ENCODE data around the gene FSTL4.
A peak's percentile ranks its signal among the peaks of the same experiment; 100 is the strongest.

Gene FSTL4

DNA sequence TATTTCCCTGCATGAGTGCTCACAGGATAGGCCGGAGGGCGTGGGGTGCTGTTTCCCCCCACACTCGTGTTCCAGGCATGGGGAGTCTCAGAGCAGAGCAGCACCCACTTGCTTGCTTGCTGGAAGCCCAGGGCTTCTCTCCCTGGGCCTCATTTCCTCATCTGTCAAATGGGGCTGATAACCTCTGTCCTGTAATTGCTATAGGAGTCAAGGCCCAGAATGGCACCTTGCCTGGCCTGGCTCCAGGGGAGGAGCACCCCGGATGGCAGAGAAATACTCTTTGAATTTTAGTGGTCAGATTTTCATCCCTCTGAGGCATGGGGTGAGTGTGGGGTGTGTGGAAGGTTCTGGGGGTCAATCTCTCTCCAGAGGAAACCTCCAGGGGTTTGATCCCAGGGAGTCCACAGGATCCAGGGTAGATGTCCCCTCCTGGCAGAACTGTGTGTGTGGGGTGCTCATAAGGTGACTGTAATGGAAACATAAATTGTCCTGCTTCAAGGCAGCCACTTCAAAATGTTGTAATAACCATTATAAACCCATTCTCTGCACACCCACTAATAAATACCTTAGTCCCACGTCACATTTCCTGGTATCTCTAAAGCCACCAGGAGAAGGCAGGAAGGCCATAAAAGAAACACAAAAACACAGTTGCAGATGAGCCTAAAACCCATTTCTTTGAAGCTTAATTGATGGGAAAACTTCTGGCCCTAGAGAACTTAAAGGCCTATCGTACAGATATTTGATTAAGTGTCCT lies 272.2 kb downstream of the FSTL4 start:
- no peak for DNase-seq (ENCODE audit: low spot score)

DNA sequence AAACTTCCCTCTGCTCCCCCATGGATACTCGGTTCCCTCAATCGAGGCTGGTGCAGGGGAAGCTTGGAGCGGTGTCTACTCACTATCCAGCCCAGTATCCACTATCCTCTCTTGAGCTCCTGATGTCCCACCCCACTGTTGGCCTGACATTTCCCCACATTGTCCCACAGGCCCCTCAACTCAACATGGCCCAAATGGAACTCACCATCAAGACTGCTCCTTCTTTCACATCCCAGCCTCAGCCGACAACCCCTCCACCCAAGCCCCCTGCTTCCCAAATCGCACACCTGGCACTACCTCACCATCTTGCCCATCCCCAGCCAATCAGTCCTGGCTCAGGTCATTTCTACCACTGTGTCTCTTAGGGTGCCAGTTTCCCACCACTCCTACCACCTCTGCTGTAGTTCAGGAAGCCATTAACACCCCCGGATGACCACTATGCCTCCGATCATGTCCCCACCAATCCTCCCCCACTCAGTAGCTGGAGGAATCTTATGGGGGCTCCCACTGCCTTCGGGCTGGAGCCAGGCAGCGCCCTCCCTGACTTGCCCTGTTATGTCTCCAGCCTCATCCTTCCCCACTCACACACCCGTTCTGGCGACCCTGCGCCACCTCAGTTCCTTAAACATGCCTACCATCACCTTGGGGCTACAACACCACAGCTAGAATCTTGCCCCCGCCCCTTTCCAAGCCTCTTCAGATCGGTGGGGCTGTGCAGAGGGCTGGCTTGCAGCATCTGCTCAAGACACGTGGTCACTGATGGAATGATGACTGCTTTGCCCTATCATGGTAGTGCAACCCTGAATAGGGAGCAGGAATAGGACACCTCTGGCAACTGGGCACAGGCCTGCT lies 273.6 kb downstream of the FSTL4 start:
- DNase-seq (ENCODE audit: low spot score) = no peak

DNA sequence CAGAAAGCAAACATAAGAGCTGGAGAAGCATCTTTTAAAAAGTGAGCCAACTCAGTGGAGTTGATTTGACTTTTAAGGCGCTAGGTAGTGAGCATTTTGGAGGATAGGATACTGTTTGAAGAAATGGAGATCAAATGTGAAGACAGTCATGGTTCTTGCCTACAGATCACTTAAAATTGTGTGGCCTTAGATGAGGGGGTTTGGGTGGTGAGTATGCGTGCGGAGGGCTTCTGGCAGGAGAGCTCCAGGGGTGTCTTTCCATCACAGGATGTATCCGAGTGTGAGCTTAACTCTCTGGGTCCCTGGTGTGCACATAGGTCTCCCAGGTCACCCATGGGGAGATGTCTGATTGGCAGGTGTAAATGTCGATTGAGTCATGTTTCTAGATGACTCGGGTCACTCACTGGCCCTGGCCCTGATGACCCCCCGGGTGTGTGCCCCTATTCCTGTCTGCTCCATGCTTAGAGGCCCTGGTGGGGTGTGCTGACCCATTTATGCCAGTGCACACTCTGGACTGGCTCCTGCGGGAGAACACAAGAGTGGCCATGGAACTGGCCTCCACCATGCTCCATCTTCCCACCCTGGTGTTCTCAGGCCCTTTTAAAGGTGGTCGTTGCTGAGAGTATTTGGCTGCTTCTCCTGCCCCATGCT lies 274.4 kb downstream of the FSTL4 start:
- no peak for DNase-seq (ENCODE audit: low spot score)

GRCh38 chr5:133336969-133337410 lies 275.4 kb downstream of the FSTL4 start:
- no peak for DNase-seq (ENCODE audit: low spot score)

DNA sequence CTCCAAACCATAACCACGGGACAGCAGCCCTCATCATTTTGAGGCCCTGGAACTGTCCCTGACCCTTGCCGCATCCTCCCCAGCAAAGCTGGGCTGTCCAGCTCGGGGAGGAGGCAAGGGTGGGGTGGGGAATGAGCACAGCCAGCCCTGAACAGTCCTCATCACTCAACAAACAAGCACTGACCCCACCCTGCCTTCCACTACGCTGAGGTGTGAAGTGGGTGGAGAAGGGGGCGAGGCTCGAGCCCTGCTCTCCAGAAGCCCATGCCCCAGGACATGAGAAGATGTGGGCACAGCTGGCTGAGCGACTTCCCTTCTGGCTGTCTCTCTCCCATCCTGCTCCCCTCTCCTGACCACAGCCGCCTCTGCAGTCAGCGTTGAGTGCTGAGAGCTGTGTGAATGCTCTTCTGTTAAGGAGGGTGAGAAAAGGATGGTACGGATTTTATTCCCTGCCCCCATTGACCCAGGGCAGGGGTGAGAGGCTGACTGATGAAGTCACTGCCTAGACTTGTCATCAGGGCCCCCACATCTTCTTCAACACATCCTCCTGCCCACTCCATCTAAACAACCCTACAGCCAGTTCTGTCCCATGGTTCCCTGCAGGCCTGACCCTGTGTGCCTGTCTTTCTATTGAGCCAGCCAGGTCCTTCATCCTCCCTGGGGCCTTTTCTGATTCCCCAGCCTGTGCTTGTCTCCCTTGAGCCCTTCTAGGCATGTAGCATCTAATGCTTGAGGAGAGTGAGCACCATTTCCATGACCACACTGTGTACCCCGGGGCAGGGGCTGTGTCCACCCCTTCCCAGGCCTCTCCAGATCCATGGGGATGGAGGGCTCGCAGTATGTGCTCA lies 276.0 kb downstream of the FSTL4 start:
- no peak for DNase-seq (ENCODE audit: low spot score)

DNA sequence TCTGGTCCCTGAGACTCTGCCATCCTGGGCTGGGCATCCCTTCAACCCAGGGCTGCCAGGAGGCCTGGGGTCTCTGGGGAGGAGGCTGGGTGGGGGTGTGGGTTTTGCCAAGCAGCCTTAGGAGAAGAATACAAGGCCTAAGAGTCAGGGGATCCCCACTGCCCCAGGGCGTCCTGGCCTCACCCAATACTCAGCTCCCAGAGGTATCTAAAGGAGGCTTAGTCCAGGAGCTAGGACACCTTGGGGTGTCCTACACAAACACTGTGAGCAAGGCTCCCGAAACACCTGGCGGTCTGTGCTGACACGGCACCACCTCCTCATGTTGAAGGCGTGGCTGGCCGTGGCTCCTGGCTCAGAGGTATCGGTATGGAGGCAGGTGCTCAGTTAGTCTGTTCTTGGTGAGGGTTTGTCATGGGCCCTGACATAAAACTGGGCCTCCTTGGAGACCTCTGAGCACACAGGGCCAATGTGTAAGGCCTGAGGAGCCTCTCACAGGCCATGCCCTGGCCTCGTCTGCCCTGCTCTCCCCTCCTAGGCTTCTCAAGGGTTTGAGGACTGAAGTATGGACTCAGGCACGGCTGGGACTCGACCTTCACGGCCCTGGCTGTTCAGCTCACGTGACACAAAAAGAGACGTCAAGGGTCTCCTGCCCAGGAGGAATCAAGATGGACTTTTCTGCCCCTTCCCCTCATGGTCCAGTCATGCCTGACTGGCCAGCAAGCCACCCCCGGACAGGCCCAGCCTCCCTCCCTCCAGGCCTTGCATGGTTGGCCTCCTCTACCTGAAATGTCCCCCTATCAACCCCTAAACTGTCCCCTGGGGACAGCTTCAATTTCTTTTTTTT lies 277.3 kb downstream of the FSTL4 start:
- DNase-seq (ENCODE audit: low spot score) = no peak

GRCh38 chr5:133333326-133334150 lies 278.8 kb downstream of the FSTL4 start:
- no peak for DNase-seq (ENCODE audit: low spot score)

- no peak for DNase-seq (ENCODE audit: low spot score)
Measured at GRCh38 chr5:133332439-133333024, 279.8 kb downstream of the FSTL4 start.

DNA sequence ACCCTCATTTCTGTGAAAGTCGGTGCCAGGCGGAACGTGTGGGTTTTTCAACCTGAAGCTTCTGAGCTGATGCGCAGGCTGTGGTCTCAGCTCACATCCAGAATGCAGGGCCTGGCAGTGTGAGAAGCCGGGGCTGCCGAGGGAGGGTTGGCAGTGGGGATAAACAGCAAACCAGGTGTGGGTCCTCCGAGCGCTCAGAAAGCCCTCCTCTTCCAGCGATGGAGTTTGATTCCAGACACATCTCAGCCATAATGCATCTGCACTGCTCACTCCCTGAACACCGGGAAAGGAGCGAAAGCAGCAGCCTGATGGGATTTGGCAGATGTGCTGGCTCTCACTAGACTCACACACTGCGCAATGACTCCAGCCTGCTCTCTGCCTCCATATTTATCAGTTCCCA lies 280.4 kb downstream of the FSTL4 start:
- DNase-seq (ENCODE audit: low spot score) = no peak

GRCh38 chr5:133330956-133331355 lies 281.4 kb downstream of the FSTL4 start:
- no peak for DNase-seq (ENCODE audit: low spot score)

- DNase-seq (ENCODE audit: low spot score) = no peak
Measured at GRCh38 chr5:133328800-133329199, 283.5 kb downstream of the FSTL4 start.

GRCh38 chr5:133327946-133328401 lies 284.4 kb downstream of the FSTL4 start:
- DNase-seq (ENCODE audit: low spot score) = no peak

GRCh38 chr5:133326361-133326760 lies 286.0 kb downstream of the FSTL4 start:
- no peak for DNase-seq (ENCODE audit: low spot score)

- DNase-seq (ENCODE audit: low spot score) = peak; percentile 27
Measured at GRCh38 chr5:133325864-133326263, 286.5 kb downstream of the FSTL4 start.

DNA sequence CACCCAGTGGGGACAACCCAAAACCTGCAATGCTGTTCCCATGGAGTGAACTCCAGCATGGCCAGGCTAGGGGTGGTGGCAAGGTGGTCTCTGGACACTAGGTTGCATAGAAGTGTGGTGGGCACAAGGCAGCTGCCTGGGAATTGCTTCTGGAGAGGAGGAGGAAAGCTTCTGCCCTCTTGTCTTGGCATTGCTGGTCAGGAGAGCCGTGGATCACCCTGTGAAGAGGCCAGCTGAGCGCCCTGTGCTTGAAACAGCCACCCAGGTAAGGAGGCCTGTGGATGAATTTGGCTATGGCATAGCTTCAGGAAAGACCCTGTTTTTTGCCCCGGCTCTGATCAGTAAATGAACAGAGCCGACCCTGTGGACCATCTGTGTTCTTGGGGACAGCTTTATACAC lies 287.4 kb downstream of the FSTL4 start:
- no peak for DNase-seq (ENCODE audit: low spot score)

DNA sequence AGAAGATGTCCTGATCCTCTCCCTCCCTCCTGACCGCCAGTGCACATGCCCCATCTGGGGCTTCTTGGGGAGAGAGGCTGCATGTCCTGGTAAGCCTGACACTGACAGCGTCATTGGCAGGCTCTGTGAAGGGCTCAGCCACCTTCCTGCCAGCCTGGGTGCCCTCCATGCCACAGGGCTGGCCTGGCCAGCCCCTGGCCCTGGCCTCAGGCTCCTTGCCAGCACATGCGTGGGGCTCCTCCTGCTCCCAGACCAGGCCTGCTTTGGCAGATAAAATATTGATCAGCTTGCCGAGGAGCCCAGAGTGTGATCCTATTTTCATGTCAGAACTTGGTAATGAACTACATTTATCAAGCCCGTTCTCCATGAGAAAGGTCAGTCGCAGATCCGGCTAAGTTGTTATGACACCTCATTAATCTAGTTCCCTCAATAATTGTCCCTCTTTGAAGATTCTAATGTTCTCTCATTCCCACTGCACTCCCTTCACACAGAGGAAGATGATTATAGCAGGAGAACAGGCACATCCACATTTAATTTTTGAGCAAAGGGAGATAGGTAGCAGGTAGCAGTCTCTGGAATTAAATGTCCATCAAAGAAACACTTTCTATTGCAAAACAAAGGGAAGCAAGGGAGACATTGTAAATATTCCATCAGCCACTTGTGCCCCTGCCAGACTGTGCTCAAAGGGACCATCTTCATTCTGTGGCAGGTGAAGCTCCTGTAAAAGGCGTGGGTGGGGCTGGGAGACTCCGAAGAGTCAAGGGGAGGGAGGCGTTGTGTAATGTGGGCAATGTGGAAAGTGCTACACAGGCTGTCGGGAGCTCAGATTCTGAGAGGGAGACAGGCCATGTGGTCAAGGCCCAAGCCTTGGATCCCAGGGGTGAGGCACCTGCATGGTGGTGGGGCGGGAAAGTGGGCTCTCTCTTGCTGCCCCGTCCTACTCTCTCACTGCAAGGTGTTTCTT lies 288.6 kb downstream of the FSTL4 start:
- DNase-seq (ENCODE audit: low spot score) = no peak

GRCh38 chr5:133322743-133323142 lies 289.6 kb downstream of the FSTL4 start:
- DNase-seq (ENCODE audit: low spot score) = no peak

DNA sequence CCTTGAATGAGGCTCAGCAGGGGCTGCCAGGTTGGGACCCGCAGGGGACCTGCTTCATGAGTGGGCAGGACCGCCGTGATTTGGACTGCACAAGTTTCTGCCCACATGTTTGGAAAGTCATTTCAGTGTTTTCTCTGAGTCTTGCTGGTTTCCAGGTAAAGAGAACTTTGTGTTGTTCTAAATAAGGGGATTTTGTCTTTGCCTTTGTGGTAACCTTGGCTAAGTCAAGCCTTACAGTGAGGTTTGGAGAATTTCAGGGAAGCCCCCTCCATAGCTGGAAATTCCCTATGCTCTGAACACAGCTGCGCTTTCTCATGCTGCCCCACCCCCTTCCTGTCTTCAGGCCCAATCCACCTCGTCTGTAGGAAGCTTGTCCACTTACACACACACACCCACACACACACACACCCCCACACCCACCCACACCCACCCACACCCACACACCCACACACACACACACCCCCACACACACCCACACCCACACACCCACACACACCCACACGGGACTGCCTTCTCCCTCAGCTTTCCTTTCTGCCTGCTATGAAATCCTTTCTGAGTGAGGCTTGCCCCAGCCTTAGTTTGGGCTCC lies 290.4 kb downstream of the FSTL4 start:
- no peak for DNase-seq (ENCODE audit: low spot score)
